Vagina (tissue), 2 donors: ENCODE results near the gene TPCN2. TPM values are rescaled to one million over a fixed set of nuclear protein-coding genes. Genes with fewer than 3 reads are reported as not detected.
A peak's percentile ranks its signal among the peaks of the same experiment; 100 is the strongest.

Experiments
- DNase-seq, 2 donors: peaks; one replicate each; pipeline ENCODE4 v3.0.0-alpha.2; 2017; ENCODE audit errors: extremely low spot score in 2 of 2
- H3K27ac ChIP-seq: fragments of 200-600 bp; sonication (generic); one replicate; pipeline ENCODE4 v1.5.1; 2019
- H3K27me3 ChIP-seq: fragments of 200-600 bp; sonication (generic); one replicate; pipeline ENCODE4 v1.5.1; 2019
- H3K36me3 ChIP-seq, 2 donors: fragments of 200-600 bp; sonication (generic); one replicate each; pipeline ENCODE4 v1.5.1; 2017 to 2019
- H3K4me1 ChIP-seq: fragments of 200-600 bp; sonication (generic); one replicate; pipeline ENCODE4 v1.5.1; 2019
- H3K4me3 ChIP-seq, 2 donors: fragments of 200-600 bp; sonication (generic); 1 replicate in 1 of 2; 2 replicates in 1 of 2; pipeline ENCODE4 v1.5.1; 2016 to 2019
- H3K9me3 ChIP-seq: fragments of 200-600 bp; sonication (generic); one replicate; pipeline ENCODE4 v1.5.1; 2019
- POLR2A ChIP-seq, 2 donors: fragments of 450-650 bp; IDR thresholded peaks; one replicate each; pipeline ENCODE4 v1.6.1; 2017; ENCODE audit warnings: antibody characterized with exemption in 2 of 2, mild to moderate bottlenecking in 2 of 2, moderate library complexity in 2 of 2
- POLR2AphosphoS5 ChIP-seq, 2 donors: sonication (generic); formaldehyde crosslinking; IDR thresholded peaks; one replicate each; pipeline ENCODE4 v1.9.0; 2017; ENCODE audit warnings: antibody characterized with exemption in 2 of 2, mild to moderate bottlenecking in 2 of 2, low read depth in 1 of 2; ENCODE audit not compliant: insufficient read depth in 1 of 2
- intact Hi-C: fragments of 100-400 bp; cut with DNase I; formaldehyde crosslinking; loops from one replicate; pipeline ENCODE4 v1.15.1; 2023
- total RNA-seq: library from RNA; depleted of rRNA; stranded (reverse); fragments of >200 nt; gene quantifications from one replicate; pipeline ENCODE4 v1.2.3, GENCODE V29; 2016
- TF ChIP-seq, protein P1 (sequence below), 3 experiments: fragments of 450-650 bp in 2 of 3; fragments of 200-600 bp in 1 of 3; sonication (generic) in 1 of 3; IDR thresholded peaks; one replicate each; pipeline ENCODE4 v1.5.1; 2017 to 2019; ENCODE audit warnings: antibody characterized with exemption in 3 of 3, mild to moderate bottlenecking in 2 of 3, moderate library complexity in 2 of 3

TPCN2 gene
- total RNA-seq, 1 donor from 2014 or later, result 21.1 TPM

DNA sequence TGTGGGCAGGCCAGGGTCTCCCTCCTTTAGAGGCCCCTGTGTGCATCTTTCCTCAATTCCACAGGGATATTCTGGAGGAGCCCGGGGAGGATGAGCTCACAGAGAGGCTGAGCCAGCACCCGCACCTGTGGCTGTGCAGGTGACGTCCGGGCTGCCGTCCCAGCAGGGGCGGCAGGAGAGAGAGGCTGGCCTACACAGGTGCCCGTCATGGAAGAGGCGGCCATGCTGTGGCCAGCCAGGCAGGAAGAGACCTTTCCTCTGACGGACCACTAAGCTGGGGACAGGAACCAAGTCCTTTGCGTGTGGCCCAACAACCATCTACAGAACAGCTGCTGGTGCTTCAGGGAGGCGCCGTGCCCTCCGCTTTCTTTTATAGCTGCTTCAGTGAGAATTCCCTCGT is 39.1 kb downstream of the TPCN2 start:
- H3K4me1 ChIP-seq, result peaks cover 6% of the 10 kb centered on the region
- intact Hi-C loops, result loop anchor here (5.0 kb wide), 1 partner anchor 76 kb away; the partner anchor contains the start of gene MRGPRF
- no peaks in the 10 kb centered on the region for H3K27me3 ChIP-seq
- no peak overlapping the region for H3K4me3 ChIP-seq
- H3K9me3 ChIP-seq, result no peaks in the 10 kb centered on the region
- TF ChIP-seq, protein P1, sequence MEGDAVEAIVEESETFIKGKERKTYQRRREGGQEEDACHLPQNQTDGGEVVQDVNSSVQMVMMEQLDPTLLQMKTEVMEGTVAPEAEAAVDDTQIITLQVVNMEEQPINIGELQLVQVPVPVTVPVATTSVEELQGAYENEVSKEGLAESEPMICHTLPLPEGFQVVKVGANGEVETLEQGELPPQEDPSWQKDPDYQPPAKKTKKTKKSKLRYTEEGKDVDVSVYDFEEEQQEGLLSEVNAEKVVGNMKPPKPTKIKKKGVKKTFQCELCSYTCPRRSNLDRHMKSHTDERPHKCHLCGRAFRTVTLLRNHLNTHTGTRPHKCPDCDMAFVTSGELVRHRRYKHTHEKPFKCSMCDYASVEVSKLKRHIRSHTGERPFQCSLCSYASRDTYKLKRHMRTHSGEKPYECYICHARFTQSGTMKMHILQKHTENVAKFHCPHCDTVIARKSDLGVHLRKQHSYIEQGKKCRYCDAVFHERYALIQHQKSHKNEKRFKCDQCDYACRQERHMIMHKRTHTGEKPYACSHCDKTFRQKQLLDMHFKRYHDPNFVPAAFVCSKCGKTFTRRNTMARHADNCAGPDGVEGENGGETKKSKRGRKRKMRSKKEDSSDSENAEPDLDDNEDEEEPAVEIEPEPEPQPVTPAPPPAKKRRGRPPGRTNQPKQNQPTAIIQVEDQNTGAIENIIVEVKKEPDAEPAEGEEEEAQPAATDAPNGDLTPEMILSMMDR (IDR thresholded peaks at IDR 0.05), result no peak
- no peak for TF ChIP-seq POLR2AphosphoS5 (IDR thresholded peaks at IDR 0.05; ENCODE audit: insufficient read depth in 1 of 2, low read depth in 1 of 2)
- TF ChIP-seq POLR2A (IDR thresholded peaks at IDR 0.05), result no peak
- no peak for DNase-seq
- H3K27ac ChIP-seq, result peak overlapping the region; percentile 73
- peaks cover 0 to 18% of the 10 kb centered on the region in 2 donors for H3K36me3 ChIP-seq

DNA sequence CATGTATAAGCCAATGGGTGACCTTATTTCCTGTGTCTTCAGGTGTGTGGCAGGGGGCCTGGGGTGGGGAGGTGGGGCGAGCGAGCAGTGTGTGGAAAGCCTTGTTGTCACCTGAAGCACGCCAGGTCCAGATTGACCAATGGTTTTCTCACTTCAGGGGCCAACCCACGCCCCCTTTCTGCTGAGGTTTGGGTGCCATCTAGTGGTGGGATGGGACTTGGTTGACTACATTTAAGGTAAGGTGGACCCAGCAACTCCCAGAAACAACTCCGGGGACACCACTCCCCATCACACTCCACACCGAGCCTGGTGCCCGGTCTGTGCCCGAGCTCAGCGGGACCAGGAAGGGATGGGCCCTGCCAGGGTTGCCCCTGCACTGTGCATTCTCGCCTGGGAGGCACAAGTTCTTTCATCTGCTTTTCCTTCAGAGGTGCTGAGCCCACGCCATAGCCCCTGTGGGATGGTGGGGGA is 40.0 kb downstream of the TPCN2 start:
- H3K4me1 ChIP-seq, result peaks cover 6% of the 10 kb centered on the region
- no peak for DNase-seq
- H3K27me3 ChIP-seq, result no peaks in the 10 kb centered on the region
- H3K36me3 ChIP-seq, result peaks cover 0 to 14% of the 10 kb centered on the region in 2 donors
- no peak overlapping the region for H3K4me3 ChIP-seq
- H3K27ac ChIP-seq, result no peak overlapping the region
- TF ChIP-seq, protein P1 (IDR thresholded peaks at IDR 0.05), result peak; percentile 37 to 86 (median 73)
- TF ChIP-seq POLR2AphosphoS5 (IDR thresholded peaks at IDR 0.05; ENCODE audit: insufficient read depth in 1 of 2, low read depth in 1 of 2) (peak in 1 of 2 donors; percentile 8), POLR2A (IDR thresholded peaks at IDR 0.05) (no peak)
- intact Hi-C loops, result loop anchor here (1.0 to 5.0 kb wide), 2 partner anchors 76 to 184 kb away; partner anchors contain the start of gene MRGPRF
- no peaks in the 10 kb centered on the region for H3K9me3 ChIP-seq

DNA sequence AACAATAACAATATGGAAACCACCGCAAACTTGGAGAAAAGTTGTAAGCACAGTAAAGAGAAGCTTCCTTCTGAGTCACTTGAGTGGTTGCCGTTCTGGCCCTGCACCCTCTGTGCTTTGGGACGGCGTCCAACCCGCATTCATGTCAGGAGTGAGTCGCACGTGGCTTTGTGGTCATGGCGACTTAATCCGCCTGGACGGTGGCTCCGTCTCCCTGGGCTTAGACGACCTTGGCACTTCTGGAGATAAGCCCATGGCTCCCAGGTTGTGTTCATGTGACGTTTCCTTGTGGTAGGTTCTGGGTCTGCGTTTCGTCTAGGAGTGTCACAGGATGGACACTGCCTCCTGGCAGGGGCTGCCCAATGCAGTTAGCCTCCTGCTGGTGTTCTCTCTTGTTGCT is 40.5 kb downstream of the TPCN2 start:
- Histone ChIP-seq H3K36me3 (peaks cover 0 to 14% of the 10 kb centered on the region in 2 donors), H3K9me3 (no peaks in the 10 kb centered on the region), H3K27ac (no peak overlapping the region), H3K4me1 (peaks cover 11% of the 10 kb centered on the region), H3K27me3 (no peaks in the 10 kb centered on the region), H3K4me3 (no peak overlapping the region)
- TF ChIP-seq POLR2AphosphoS5 (IDR thresholded peaks at IDR 0.05; ENCODE audit: insufficient read depth in 1 of 2, low read depth in 1 of 2), result no peak
- no peak for TF ChIP-seq POLR2A (IDR thresholded peaks at IDR 0.05)
- TF ChIP-seq, protein P1 (IDR thresholded peaks at IDR 0.05), result no peak
- intact Hi-C loops, result loop anchor here (1.0 to 5.0 kb wide), 2 partner anchors 77 to 185 kb away; partner anchors contain the start of gene MRGPRF
- no peak for DNase-seq

DNA sequence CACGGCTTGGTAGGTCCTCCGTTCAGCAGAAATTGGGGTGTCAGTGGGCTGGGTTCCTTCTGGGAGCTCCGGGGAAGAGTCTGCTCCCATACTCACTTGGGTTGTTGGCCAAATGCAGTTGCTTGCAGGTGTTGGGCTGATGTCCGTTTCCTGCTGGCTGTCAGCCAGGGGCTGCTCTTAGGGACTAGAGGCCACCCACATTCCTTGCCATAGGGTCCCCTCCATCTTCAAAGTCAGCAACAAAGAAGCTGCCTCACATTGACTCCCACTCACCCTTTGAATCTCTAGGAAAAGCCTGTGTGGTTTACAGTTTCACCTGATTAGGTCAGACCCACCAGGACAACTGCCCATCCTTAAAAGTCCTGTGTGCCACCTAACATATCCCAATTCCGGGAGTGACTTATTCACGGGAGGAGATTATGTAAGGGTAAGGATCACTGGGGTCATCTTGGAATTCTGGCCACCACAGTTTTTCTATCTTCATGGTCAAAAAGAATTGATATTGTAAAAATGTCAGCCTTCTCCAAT is 43.0 kb downstream of the TPCN2 start:
- intact Hi-C loops, result no loop called here
- no peak for DNase-seq
- no peaks in the 10 kb centered on the region for H3K27me3 ChIP-seq
- H3K4me3 ChIP-seq, result no peak overlapping the region
- no peak overlapping the region for H3K27ac ChIP-seq
- TF ChIP-seq POLR2A (IDR thresholded peaks at IDR 0.05), result no peak
- no peak for TF ChIP-seq POLR2AphosphoS5 (IDR thresholded peaks at IDR 0.05; ENCODE audit: insufficient read depth in 1 of 2, low read depth in 1 of 2)
- TF ChIP-seq, protein P1 (IDR thresholded peaks at IDR 0.05), result no peak
- peaks cover 14% of the 10 kb centered on the region for H3K4me1 ChIP-seq
- H3K36me3 ChIP-seq, result peaks cover 0 to 5% of the 10 kb centered on the region in 2 donors
- H3K9me3 ChIP-seq, result no peaks in the 10 kb centered on the region

DNA sequence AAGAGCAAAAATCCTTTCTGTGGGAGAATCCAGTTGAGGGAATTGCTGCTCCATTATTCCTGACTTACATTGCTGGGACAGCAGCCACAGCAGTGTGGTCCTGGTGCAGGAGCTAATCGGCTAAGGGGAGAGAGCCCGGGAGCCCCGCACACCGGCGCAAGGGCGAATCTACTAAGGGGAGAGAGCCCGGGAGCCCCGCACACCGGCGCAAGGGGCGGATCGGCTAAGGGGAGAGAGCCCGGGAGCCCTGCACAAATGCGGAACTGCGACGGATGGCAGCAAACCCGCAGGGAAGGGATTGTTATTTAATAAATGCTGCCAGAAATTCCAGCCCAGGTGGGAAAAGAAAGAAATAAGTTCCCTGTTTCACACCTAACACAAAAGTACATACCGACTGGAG is 43.5 kb downstream of the TPCN2 start:
- no peak for DNase-seq
- intact Hi-C loops, result no loop called here
- H3K9me3 ChIP-seq, result no peaks in the 10 kb centered on the region
- peaks cover 0 to 5% of the 10 kb centered on the region in 2 donors for H3K36me3 ChIP-seq
- H3K27me3 ChIP-seq, result no peaks in the 10 kb centered on the region
- TF ChIP-seq POLR2AphosphoS5 (IDR thresholded peaks at IDR 0.05; ENCODE audit: insufficient read depth in 1 of 2, low read depth in 1 of 2) (no peak), POLR2A (IDR thresholded peaks at IDR 0.05) (no peak)
- TF ChIP-seq, protein P1 (IDR thresholded peaks at IDR 0.05), result no peak
- H3K4me1 ChIP-seq, result peaks cover 11% of the 10 kb centered on the region
- no peak overlapping the region for H3K27ac ChIP-seq
- no peak overlapping the region for H3K4me3 ChIP-seq
